ENCODE data around the gene PEAK1.

PEAK1 gene

DNA sequence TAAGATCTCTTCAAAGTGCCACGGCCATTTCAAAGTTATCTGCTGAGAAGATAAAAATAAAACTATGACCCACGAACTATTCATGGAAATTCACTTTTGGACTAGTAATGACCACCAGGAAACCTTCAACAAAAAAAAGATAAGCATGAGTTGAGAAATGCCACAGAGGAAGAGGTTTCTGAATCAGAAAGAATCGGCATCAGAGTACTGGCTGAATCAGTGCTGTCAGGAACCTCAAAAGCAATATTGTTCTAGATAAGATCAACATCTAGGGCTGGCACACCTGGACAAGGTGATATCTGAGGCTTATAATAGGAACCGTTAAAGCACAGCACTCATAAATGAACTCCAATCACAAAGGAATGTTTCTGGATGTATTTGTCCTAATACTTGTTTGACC, 72.7 kb downstream of the PEAK1 start:
- Histone ChIP-seq H3K27ac (replicated peaks) (no peak overlapping the region), H3K27me3 (ENCODE audit: insufficient read depth, poor library complexity, severe bottlenecking) (no peaks in the 10 kb centered on the region), H3K4me3 (replicated peaks; ENCODE audit: insufficient read depth, low read length) (no peak overlapping the region)
- DNase-seq (ENCODE audit: low read depth in 1 of 2, low spot score in 1 of 2): no peak
- TF ChIP-seq SPI1 (IDR thresholded peaks at IDR 0.05; ENCODE audit: borderline replicate concordance, low read depth) (no peak), GABPA (IDR thresholded peaks at IDR 0.05; ENCODE audit: low read depth) (no peak), POLR2AphosphoS5 (IDR thresholded peaks at IDR 0.05; ENCODE audit: low read depth) (no peak)
- TF ChIP-seq, protein P1, sequence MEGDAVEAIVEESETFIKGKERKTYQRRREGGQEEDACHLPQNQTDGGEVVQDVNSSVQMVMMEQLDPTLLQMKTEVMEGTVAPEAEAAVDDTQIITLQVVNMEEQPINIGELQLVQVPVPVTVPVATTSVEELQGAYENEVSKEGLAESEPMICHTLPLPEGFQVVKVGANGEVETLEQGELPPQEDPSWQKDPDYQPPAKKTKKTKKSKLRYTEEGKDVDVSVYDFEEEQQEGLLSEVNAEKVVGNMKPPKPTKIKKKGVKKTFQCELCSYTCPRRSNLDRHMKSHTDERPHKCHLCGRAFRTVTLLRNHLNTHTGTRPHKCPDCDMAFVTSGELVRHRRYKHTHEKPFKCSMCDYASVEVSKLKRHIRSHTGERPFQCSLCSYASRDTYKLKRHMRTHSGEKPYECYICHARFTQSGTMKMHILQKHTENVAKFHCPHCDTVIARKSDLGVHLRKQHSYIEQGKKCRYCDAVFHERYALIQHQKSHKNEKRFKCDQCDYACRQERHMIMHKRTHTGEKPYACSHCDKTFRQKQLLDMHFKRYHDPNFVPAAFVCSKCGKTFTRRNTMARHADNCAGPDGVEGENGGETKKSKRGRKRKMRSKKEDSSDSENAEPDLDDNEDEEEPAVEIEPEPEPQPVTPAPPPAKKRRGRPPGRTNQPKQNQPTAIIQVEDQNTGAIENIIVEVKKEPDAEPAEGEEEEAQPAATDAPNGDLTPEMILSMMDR (IDR thresholded peaks at IDR 0.05; ENCODE audit: insufficient read depth, low read length): no peak
- TF ChIP-seq, protein P2, sequence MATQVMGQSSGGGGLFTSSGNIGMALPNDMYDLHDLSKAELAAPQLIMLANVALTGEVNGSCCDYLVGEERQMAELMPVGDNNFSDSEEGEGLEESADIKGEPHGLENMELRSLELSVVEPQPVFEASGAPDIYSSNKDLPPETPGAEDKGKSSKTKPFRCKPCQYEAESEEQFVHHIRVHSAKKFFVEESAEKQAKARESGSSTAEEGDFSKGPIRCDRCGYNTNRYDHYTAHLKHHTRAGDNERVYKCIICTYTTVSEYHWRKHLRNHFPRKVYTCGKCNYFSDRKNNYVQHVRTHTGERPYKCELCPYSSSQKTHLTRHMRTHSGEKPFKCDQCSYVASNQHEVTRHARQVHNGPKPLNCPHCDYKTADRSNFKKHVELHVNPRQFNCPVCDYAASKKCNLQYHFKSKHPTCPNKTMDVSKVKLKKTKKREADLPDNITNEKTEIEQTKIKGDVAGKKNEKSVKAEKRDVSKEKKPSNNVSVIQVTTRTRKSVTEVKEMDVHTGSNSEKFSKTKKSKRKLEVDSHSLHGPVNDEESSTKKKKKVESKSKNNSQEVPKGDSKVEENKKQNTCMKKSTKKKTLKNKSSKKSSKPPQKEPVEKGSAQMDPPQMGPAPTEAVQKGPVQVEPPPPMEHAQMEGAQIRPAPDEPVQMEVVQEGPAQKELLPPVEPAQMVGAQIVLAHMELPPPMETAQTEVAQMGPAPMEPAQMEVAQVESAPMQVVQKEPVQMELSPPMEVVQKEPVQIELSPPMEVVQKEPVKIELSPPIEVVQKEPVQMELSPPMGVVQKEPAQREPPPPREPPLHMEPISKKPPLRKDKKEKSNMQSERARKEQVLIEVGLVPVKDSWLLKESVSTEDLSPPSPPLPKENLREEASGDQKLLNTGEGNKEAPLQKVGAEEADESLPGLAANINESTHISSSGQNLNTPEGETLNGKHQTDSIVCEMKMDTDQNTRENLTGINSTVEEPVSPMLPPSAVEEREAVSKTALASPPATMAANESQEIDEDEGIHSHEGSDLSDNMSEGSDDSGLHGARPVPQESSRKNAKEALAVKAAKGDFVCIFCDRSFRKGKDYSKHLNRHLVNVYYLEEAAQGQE (IDR thresholded peaks at IDR 0.05; ENCODE audit: insufficient replicate concordance, low read depth): no peak

DNA sequence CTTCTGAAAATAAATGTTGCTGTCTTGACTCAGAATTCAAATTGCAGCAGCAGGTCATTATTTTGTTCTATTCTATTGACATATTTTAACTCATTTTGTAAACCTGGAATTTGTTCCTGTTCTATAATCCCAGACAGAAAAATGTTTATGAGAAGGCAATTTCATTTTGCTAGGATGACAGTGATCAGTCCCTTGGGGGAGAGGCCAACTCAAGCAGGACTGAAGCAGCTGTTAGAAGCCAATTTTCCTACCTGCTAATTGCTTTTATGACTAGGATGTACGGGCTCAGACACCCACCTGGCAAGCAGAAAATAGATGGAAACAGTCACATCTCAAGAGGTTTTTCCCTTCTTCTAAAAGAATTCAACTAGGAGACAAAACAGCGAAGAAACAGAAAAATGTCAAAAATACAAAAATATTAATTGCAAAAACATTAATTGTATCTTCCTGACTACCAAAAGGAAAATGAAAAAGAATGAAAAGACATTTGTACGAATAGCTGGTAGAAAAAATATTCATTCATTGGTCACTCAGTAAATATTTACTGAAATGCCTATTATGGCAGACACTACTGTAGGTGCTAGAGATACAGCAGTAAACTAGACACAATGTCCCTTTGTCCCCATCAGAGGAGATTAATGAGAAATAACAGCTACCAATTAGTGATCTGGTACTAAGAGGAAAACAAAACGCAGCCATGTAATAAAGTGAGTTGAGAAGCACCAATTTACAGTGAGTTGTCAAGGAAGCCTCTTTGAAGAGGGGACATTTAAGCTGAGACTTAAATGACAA, 73.5 kb downstream of the PEAK1 start:
- DNase-seq (ENCODE audit: low read depth in 1 of 2, low spot score in 1 of 2): no peak
- Histone ChIP-seq H3K27me3 (ENCODE audit: insufficient read depth, poor library complexity, severe bottlenecking) (no peaks in the 10 kb centered on the region), H3K4me3 (replicated peaks; ENCODE audit: insufficient read depth, low read length) (no peak overlapping the region), H3K27ac (replicated peaks) (no peak overlapping the region)
- TF ChIP-seq SPI1 (IDR thresholded peaks at IDR 0.05; ENCODE audit: borderline replicate concordance, low read depth): no peak
- TF ChIP-seq, protein P1 (IDR thresholded peaks at IDR 0.05; ENCODE audit: insufficient read depth, low read length): no peak
- TF ChIP-seq POLR2AphosphoS5 (IDR thresholded peaks at IDR 0.05; ENCODE audit: low read depth): no peak
- TF ChIP-seq GABPA (IDR thresholded peaks at IDR 0.05; ENCODE audit: low read depth): no peak
- TF ChIP-seq, protein P2 (IDR thresholded peaks at IDR 0.05; ENCODE audit: insufficient replicate concordance, low read depth): no peak

DNA sequence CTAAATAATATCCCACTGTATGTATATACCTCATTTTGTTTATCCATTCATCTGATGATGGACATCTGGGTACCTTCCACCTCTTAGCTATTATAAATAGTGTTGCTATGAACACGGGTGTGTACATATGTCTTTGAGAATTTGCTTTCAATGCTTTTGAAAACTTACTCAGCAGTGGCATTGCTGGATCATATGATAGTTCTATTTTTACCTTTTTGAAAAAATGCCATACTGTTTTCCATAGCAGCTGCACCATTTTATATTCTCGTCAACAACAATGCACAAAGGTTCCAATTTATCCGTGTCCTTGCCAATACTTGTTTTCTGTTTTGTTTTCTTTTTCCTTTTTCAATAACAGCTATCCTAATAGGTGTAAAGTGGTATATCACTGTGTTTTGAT, 77.1 kb downstream of the PEAK1 start:
- no peaks in the 10 kb centered on the region for H3K27me3 ChIP-seq (ENCODE audit: insufficient read depth, poor library complexity, severe bottlenecking)
- no peak overlapping the region for H3K4me3 ChIP-seq (replicated peaks; ENCODE audit: insufficient read depth, low read length)
- no peak for TF ChIP-seq POLR2AphosphoS5 (IDR thresholded peaks at IDR 0.05; ENCODE audit: low read depth)
- TF ChIP-seq, protein P1 (IDR thresholded peaks at IDR 0.05; ENCODE audit: insufficient read depth, low read length): no peak
- TF ChIP-seq, protein P2 (IDR thresholded peaks at IDR 0.05; ENCODE audit: insufficient replicate concordance, low read depth): no peak
- TF ChIP-seq SPI1 (IDR thresholded peaks at IDR 0.05; ENCODE audit: borderline replicate concordance, low read depth): no peak
- no peak for TF ChIP-seq GABPA (IDR thresholded peaks at IDR 0.05; ENCODE audit: low read depth)
- DNase-seq (ENCODE audit: low read depth in 1 of 2, low spot score in 1 of 2): no peak
- H3K27ac ChIP-seq (replicated peaks): no peak overlapping the region
